RWPE1 (cell line): ENCODE data around the gene AGAP1.
"Not testable (repeated sequence)": the region's sequence is repeated elsewhere in the genome, so short reads cannot be mapped to it uniquely, and the experiment has no call there.

Experiments used
- CTCF ChIA-PET: fragments of 350-600 bp; sonication (Branson Sonifier 250); formaldehyde crosslinking; extraction: SDS; loops from one replicate; lab custom pipeline; 2021; lab: Yijun Ruan, JAX
- POLR2A ChIA-PET: fragments of 400-600 bp; formaldehyde crosslinking; extraction: SDS; loops from one replicate; lab custom pipeline; 2020; ENCODE audit warnings: antibody characterized with exemption; ENCODE audit not compliant: low non-redundant PET; lab: Yijun Ruan, JAX
- DNase-seq: peaks from one replicate; pipeline ENCODE4 v3.0.0; 2012; ENCODE audit warnings: low spot score
- H3K27ac ChIP-seq: fragments of 450-650 bp; 2 replicates; pipeline ENCODE4 v1.5.1; 2017
- TF ChIP-seq, protein P1 (sequence below): fragments of 450-650 bp; conservative IDR thresholded peaks from 2 replicates; pipeline ENCODE4 v1.5.1; 2017; ENCODE audit warnings: low read depth, mild to moderate bottlenecking

Gene AGAP1

DNA sequence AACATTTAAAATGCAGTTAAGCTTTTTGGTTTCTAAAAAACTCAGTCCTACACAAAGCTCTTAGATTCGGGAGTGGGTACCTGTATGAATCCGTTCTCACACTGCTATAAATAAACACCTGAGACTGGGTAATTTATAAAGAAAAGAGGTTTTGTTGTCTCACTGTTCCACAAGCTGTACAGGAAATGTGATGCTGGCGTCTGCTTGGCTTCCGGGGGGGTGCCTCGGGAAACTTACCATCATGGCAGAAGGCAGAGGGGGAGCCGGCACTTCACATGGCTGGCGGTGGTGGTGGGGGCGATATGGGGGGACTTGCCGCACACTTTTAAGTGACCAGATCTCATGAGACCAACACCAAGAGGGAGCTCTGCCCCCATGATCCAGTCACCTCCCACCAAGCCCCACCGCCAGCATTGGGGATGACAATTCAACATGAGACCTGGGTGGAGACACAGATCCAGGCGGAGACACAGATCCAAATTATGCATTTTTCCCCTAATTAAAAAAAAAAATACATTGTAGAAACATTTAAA, 451.8 kb downstream of the AGAP1 start:
- POLR2A ChIA-PET: no interaction called here
- CTCF ChIA-PET: interaction anchor here (0.6 kb wide), 1 partner anchor 195 kb away, joined by 4 read pairs; no protein-coding TSS in a partner anchor
- TF ChIP-seq, protein P1, sequence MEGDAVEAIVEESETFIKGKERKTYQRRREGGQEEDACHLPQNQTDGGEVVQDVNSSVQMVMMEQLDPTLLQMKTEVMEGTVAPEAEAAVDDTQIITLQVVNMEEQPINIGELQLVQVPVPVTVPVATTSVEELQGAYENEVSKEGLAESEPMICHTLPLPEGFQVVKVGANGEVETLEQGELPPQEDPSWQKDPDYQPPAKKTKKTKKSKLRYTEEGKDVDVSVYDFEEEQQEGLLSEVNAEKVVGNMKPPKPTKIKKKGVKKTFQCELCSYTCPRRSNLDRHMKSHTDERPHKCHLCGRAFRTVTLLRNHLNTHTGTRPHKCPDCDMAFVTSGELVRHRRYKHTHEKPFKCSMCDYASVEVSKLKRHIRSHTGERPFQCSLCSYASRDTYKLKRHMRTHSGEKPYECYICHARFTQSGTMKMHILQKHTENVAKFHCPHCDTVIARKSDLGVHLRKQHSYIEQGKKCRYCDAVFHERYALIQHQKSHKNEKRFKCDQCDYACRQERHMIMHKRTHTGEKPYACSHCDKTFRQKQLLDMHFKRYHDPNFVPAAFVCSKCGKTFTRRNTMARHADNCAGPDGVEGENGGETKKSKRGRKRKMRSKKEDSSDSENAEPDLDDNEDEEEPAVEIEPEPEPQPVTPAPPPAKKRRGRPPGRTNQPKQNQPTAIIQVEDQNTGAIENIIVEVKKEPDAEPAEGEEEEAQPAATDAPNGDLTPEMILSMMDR: no peak

DNA sequence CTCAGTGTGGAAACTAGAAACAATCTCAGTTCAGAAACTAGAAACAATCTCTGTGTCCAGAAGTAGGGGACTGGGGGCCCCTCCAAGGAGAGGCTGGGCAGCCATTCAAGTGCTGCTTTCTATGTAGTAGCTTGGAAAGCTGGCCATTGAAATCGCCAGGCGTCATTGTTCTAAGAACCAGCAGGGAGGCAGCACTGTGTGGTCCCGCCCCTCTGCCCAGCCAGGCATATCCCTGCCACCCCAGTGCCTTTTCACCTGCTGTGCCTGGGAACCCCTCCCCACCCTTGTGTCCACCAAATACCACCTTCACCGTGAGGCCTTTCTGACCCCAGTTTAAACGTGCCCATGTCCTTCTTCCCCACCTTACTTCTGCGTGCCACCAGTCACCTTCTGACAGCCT, 452.7 kb downstream of the AGAP1 start:
- CTCF ChIA-PET: no interaction called here
- DNase-seq: no peak
- no peak overlapping the region for H3K27ac ChIP-seq
- TF ChIP-seq, protein P1: no peak
- POLR2A ChIA-PET: no interaction called here

More for the DNA sequence above, 451.8 kb downstream of the AGAP1 start:
- no peak for DNase-seq
- H3K27ac ChIP-seq: no peak overlapping the region

DNA sequence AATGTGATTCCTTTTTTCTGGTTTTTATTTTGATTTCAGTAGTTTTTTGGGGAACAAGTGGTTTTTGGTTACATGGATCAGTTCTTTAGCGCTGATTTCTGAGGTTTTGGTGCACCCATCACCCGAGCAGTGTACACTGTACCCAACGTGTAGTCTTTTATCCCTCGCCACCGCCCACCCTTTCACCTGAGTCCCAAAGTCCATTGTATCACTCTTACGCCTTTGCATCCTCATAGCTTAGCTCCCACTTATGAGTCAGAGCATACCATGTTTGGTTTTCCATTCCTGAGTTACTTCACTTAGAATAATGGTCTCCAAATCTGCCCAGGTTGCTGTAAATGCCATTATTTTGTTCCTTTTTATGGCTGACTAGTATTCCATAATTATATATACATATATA, 453.2 kb downstream of the AGAP1 start:
- H3K27ac ChIP-seq, DNase-seq, POLR2A ChIA-PET, CTCF ChIA-PET: not testable (repeated sequence)

DNA sequence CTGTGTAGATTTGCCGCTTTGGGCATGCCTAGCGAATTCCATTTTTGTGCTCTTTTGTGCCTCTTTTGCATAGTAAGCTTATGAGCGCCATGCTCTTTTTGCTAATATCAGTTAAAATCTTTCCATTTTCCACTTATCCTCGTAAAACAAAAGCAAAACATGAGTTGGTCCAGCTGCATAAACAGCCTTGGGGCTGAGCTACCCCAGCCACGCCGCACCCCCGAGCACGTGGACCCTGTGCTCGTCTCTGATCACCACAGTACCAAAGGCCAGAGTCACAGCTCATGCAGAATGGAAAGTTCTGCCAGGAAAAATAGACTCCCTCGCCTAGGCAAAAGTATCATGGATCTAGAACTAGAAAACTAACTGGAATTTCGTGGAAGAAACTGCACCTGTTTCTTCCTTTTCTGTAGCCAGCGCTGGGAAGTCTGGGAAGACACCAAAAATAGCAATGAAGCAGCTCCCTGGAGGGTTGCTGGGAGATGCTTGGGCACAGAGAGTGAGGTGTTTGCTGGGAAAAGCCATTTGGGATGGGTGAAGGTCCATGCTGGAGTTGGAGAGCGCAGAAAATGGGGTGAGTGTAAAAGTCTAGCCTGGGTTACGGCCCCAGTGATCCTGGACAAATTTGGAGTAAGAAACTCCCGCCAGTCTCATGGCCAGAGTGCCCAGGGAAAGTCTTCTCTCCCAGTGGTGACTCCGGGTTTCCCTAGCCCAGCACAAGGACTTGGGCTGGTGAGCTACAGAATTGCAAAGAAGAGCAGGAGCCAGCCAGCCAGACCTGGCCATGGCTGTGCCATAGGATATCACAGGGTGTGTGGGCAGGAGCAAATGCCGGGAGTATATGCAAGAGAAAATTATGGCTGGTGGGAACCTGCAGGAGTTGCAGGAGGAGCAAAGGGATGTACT, 456.0 kb downstream of the AGAP1 start:
- no peak overlapping the region for H3K27ac ChIP-seq
- TF ChIP-seq, protein P1: no peak
- no peak for DNase-seq
- CTCF ChIA-PET: interaction anchor here (0.6 kb wide), 1 partner anchor 274 kb away, joined by 3 read pairs; no protein-coding TSS in a partner anchor
- POLR2A ChIA-PET: no interaction called here

DNA sequence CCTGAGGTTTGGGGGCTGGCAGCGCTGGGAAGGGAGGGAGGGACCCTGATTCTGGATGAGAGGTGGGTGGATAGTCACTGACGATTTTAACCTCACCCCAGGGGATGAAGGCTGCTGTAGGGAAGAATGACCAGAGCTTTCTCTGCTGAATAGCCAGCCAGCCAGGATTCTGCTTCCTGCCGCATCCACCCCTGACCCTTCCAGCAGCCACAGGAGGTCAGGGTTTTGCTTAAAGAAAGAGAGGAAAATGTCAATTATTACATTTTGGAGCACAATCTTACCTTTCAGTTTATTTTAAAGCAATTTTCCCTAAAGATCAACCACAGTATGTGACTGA, 456.6 kb downstream of the AGAP1 start:
- no peak overlapping the region for H3K27ac ChIP-seq
- TF ChIP-seq, protein P1: no peak
- CTCF ChIA-PET: no interaction called here
- POLR2A ChIA-PET: no interaction called here
- DNase-seq: no peak

DNA sequence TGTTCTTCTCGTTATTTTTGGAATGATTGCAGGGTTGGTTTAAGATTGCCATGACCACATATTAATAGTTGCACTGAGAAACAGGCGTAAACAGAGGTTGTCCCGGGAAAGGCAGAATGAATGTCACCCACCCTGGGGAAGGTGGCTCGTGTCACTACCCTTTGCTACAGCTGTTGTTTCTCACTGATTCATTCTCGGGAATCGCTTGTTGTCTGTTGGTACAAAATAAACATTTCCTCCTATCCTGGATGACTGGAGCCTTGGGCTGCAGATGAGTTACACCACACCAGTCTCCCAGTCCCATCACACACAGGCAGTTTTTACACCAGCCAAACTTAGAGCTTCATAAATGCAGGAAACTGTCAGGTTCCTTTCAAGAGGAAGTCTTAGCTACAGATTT, 457.6 kb downstream of the AGAP1 start:
- TF ChIP-seq, protein P1: no peak
- ChIA-PET CTCF (interaction anchor here (1.0 kb wide), 1 partner anchor 15 kb away, joined by 3 read pairs; no protein-coding TSS in a partner anchor), POLR2A (no interaction called here)
- no peak overlapping the region for H3K27ac ChIP-seq
- no peak for DNase-seq

DNA sequence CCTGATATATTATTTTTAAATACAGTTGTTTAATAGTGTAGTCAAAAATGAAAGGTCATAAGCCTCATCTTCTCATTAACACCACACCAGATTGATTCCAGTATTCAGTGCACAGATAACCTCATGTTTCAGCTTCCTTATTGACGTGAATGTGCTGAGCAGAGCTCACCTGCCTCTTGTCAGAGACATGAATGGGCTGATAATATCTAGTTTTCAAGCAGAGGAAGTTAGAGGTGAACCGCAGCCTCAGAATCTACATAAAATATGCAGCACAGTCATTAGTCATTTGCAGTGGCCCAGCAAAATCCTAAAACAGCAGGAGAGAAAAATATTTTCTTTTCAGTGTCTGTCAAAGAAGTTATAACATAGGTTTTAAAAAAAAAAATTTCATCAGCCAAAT, 458.1 kb downstream of the AGAP1 start:
- H3K27ac ChIP-seq: no peak overlapping the region
- TF ChIP-seq, protein P1: no peak
- ChIA-PET CTCF (interaction anchor here (1.0 kb wide), 1 partner anchor 16 kb away, joined by 3 read pairs; no protein-coding TSS in a partner anchor), POLR2A (no interaction called here)
- DNase-seq: no peak
